ENCODE measurements around the gene ST13.

DNA sequence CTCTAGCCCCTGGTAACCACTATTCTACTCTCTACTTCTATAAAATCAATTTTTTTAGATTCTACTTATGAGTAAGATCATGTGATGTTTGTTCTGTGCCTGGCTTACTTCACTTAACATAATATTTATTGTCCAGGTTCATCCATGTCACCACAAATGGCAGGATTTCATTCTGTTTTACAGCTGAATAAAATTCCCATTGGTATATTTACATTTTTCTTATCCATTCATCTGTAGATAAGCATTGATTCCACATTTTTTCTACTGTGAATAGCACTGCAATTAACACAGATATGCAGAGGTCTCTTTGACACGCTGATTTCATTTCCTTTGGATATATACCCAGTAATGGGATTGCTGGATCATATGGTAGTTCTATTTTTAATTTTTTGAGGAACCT lies 53.1 kb downstream of the ST13 start:
- TF ChIP-seq, protein P1, sequence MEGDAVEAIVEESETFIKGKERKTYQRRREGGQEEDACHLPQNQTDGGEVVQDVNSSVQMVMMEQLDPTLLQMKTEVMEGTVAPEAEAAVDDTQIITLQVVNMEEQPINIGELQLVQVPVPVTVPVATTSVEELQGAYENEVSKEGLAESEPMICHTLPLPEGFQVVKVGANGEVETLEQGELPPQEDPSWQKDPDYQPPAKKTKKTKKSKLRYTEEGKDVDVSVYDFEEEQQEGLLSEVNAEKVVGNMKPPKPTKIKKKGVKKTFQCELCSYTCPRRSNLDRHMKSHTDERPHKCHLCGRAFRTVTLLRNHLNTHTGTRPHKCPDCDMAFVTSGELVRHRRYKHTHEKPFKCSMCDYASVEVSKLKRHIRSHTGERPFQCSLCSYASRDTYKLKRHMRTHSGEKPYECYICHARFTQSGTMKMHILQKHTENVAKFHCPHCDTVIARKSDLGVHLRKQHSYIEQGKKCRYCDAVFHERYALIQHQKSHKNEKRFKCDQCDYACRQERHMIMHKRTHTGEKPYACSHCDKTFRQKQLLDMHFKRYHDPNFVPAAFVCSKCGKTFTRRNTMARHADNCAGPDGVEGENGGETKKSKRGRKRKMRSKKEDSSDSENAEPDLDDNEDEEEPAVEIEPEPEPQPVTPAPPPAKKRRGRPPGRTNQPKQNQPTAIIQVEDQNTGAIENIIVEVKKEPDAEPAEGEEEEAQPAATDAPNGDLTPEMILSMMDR (optimal IDR thresholded peaks at IDR 0.05 in 1 of 3, IDR thresholded peaks at IDR 0.05 in 1 of 3, conservative IDR thresholded peaks at IDR 0.05 in 1 of 3; ENCODE audit: extremely low read depth in 1 of 3, insufficient read depth in 2 of 3, low read length in 3 of 3) = no peak
- TF ChIP-seq EZH2 (IDR thresholded peaks at IDR 0.05; ENCODE audit: low read length) = no peak
